Caco-2 (cell line): Measurements from ENCODE around the gene BBS7. TPM values are rescaled to one million over a fixed set of nuclear protein-coding genes. Genes with fewer than 3 reads are reported as not detected.

Experiments
- BruUV-seq: library from RNA; stranded (reverse); fragments of 400-500 nt; replicated peaks from 2 replicates; lab custom pipeline; 2021; lab: Mats Ljungman, UMichigan
- CTCF ChIA-PET: fragments of 300-600 bp; sonication (Branson Sonifier 250); formaldehyde crosslinking; loops from one replicate; lab custom pipeline; 2022; ENCODE audit warnings: antibody characterized with exemption; lab: Charles Lee
- POLR2A ChIA-PET: fragments of 300-600 bp; sonication (Branson Sonifier 250); formaldehyde crosslinking; loops from one replicate; lab custom pipeline; 2022; ENCODE audit warnings: antibody characterized with exemption; lab: Charles Lee
- DNase-seq, 2 experiments: peaks; one replicate each; pipeline versions ENCODE4 v3.0.0 to v3.0.0-alpha.2; 2020 to 2022
- H3K27me3 ChIP-seq: replicated peaks from 2 replicates; pipeline ENCODE4 v1.6.0; 2011; ENCODE audit warnings: low read length; ENCODE audit not compliant: control insufficient read depth, insufficient read depth
- H3K36me3 ChIP-seq: 2 replicates; pipeline ENCODE4 v1.5.1; 2011; ENCODE audit warnings: low read length; ENCODE audit not compliant: control insufficient read depth, insufficient read depth
- H3K4me1 ChIP-seq: fragments of 250-450 bp; sonication (Bioruptor Pico); 2 replicates; pipeline ENCODE4 v1.5.1; 2020; ENCODE audit warnings: mild to moderate bottlenecking
- H3K4me3 ChIP-seq: 2 replicates; pipeline ENCODE4 v1.5.1; 2011; ENCODE audit warnings: low read depth, mild to moderate bottlenecking, control low read depth, low read length
- H3K9me3 ChIP-seq: fragments of 250-450 bp; sonication (Bioruptor Pico); 2 replicates; pipeline ENCODE4 v1.5.1; 2020; ENCODE audit warnings: mild to moderate bottlenecking, moderate library complexity
- H3K27ac Mint-ChIP-seq: one replicate; pipeline ENCODE4 v1.8.0; 2022; ENCODE audit warnings: mixed read lengths; ENCODE audit not compliant: unreplicated experiment
- H3K27me3 Mint-ChIP-seq: one replicate; pipeline ENCODE4 v1.8.0; 2022; ENCODE audit warnings: mixed read lengths; ENCODE audit not compliant: insufficient read depth, unreplicated experiment
- H3K36me3 Mint-ChIP-seq: one replicate; pipeline ENCODE4 v1.8.0; 2022; ENCODE audit warnings: mild to moderate bottlenecking, mixed read lengths; ENCODE audit not compliant: insufficient read depth, unreplicated experiment
- H3K4me1 Mint-ChIP-seq: one replicate; pipeline ENCODE4 v1.8.0; 2022; ENCODE audit warnings: low read depth, mixed read lengths; ENCODE audit not compliant: unreplicated experiment
- H3K4me3 Mint-ChIP-seq: one replicate; pipeline ENCODE4 v1.8.0; 2022; ENCODE audit warnings: mild to moderate bottlenecking, moderate library complexity, mixed read lengths; ENCODE audit not compliant: unreplicated experiment
- H3K9me3 Mint-ChIP-seq: one replicate; pipeline ENCODE4 v1.8.0; 2022; ENCODE audit warnings: mixed read lengths; ENCODE audit not compliant: unreplicated experiment
- CTCF ChIP-seq, 2 experiments: fragments of 200-600 bp in 1 of 2; IDR thresholded peaks; 1 replicate in 1 of 2; 2 replicates in 1 of 2; pipeline versions ENCODE4 v1.5.1 to v1.8.0; 2011 to 2022; ENCODE audit warnings: antibody characterized with exemption in 1 of 2, control low read depth in 1 of 2, inconsistent platforms in 1 of 2, low read depth in 1 of 2, low read length in 1 of 2, mild to moderate bottlenecking in 1 of 2, moderate library complexity in 1 of 2; ENCODE audit not compliant: insufficient read depth in 1 of 2, severe bottlenecking in 1 of 2, unreplicated experiment in 1 of 2
- intact Hi-C: fragments of 100-400 bp; cut with micrococcal nuclease; formaldehyde crosslinking; loops from one replicate; pipeline ENCODE4 v1.10.0; 2022; ENCODE audit not compliant: unreplicated experiment
- total RNA-seq: library from RNA; stranded (reverse); gene quantifications from 2 replicates; pipeline ENCODE4 v1.2.3, GENCODE V29; 2022

The BBS7 gene
- total RNA-seq, 1 experiment from 2014 or later, result 17.1 TPM

DNA sequence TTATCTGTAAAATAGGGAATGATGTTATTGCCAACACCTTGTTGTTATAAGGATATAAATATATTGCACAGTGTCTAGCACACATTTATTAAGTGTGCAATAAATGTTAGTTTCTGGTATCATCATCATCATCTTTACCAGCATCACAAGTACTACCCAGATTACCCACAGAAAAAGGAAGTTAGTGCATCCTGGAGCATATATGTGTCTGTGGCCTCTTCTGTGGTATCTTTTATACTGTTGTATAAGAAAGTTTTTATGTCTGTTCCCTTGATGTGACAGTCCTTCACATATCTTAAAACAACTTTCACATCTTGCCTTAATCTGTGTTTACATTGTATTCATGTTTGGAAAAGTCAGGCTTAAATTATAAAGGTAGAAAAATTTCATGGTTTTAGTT lies 59.2 kb downstream of the BBS7 start:
- TF ChIP-seq CTCF (IDR thresholded peaks at IDR 0.05; ENCODE audit: insufficient read depth in 1 of 2, low read depth in 1 of 2, low read length in 1 of 2, severe bottlenecking in 1 of 2, unreplicated experiment in 1 of 2), result no peak
- Histone ChIP-seq H3K36me3 (no peaks in the 10 kb centered on the region), H3K4me1 (no peaks in the 10 kb centered on the region), H3K4me3 (no peak overlapping the region), H3K9me3 (no peaks in the 10 kb centered on the region), H3K27me3 (no peaks in the 10 kb centered on the region)
- Mint-ChIP-seq H3K4me1 (no peaks in the 10 kb centered on the region), H3K27ac (no peak overlapping the region), H3K36me3 (peaks cover 73% of the 10 kb centered on the region), H3K9me3 (no peaks in the 10 kb centered on the region), H3K4me3 (no peak overlapping the region), H3K27me3 (no peaks in the 10 kb centered on the region)
- no TSS peak for BruUV-seq
- no peak for DNase-seq
- ChIA-PET CTCF (no interaction called here), POLR2A (no interaction called here)
- intact Hi-C loops, result no loop called here

DNA sequence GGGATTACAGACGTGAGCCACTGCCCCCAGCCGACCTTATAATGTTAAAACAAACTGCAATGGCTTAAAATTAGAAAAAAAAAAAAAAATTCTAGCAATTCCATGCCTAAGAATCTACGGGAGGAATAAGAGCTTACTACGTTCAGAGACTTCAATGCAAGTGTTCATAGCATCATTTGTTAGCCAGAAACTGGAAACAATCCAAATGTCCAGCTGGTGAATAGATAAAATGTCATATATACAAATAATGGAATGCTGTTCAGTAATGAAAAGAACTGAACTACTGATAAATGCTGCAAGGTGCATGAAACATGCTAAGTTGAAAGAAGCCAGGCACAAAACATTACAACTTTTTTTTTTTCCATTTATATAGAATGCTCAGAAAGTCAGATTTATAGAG lies 63.9 kb downstream of the BBS7 start:
- Histone ChIP-seq H3K4me3 (no peak overlapping the region), H3K9me3 (no peaks in the 10 kb centered on the region), H3K4me1 (0 out of 2 replicates have a peak, but pooled peaks cover 3% of the 10 kb centered on the region), H3K36me3 (no peaks in the 10 kb centered on the region), H3K27me3 (no peaks in the 10 kb centered on the region)
- peaks cover 81% of the 10 kb centered on the region for H3K36me3 Mint-ChIP-seq
- H3K27me3 Mint-ChIP-seq, result no peaks in the 10 kb centered on the region
- TF ChIP-seq CTCF (IDR thresholded peaks at IDR 0.05; ENCODE audit: insufficient read depth in 1 of 2, low read depth in 1 of 2, low read length in 1 of 2, severe bottlenecking in 1 of 2, unreplicated experiment in 1 of 2), result no peak
- DNase-seq, result no peak
- CTCF ChIA-PET, result no interaction called here
- POLR2A ChIA-PET, result no interaction called here
- intact Hi-C loops, result no loop called here
- H3K4me3 Mint-ChIP-seq, result no peak overlapping the region
- no peak overlapping the region for H3K27ac Mint-ChIP-seq
- H3K9me3 Mint-ChIP-seq, result no peaks in the 10 kb centered on the region
- BruUV-seq, result no TSS peak
- H3K4me1 Mint-ChIP-seq, result no peaks in the 10 kb centered on the region

DNA sequence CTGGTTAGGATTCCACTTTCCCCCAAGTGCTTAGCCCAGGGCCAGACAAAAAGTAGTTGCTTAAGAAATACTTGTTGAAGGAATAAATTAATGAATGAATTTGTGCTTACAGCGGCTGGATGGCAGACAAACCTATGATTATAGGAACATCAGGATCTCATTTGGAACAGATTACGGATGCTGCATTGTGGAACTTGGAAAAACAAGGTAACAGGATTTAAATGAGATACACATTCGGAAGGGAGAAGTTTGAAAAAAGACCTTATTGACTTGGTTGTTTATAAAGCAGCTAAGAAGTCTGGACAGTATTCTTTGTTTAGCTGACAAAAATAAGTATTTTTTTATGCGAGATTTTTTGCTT lies 68.6 kb downstream of the BBS7 start:
- no peaks in the 10 kb centered on the region for H3K9me3 Mint-ChIP-seq
- H3K4me3 Mint-ChIP-seq, result peak overlapping the region; percentile 91
- no peaks in the 10 kb centered on the region for H3K9me3 ChIP-seq
- peak overlapping the region; percentile 92 for H3K4me3 ChIP-seq
- intact Hi-C loops, result loop anchor here (5.0 kb wide), 2 partner anchors 104 to 351 kb away; partner anchors contain the start of genes ANXA5 and BLTP1
- no peaks in the 10 kb centered on the region for H3K36me3 ChIP-seq
- H3K36me3 Mint-ChIP-seq, result peaks cover 46% of the 10 kb centered on the region
- BruUV-seq, result TSS peak; percentile 56
- ChIA-PET CTCF (no interaction called here), POLR2A (no interaction called here)
- DNase-seq, result no peak
- peaks cover 7% of the 10 kb centered on the region for H3K4me1 Mint-ChIP-seq
- 0 out of 2 replicates have a peak, but pooled peaks cover 7% of the 10 kb centered on the region for H3K4me1 ChIP-seq
- TF ChIP-seq CTCF (IDR thresholded peaks at IDR 0.05; ENCODE audit: insufficient read depth in 1 of 2, low read depth in 1 of 2, low read length in 1 of 2, severe bottlenecking in 1 of 2, unreplicated experiment in 1 of 2), result no peak
- H3K27me3 ChIP-seq, result no peaks in the 10 kb centered on the region
- no peaks in the 10 kb centered on the region for H3K27me3 Mint-ChIP-seq
- peak overlapping the region; percentile 94 for H3K27ac Mint-ChIP-seq
